WI38 (cell line): Measurements from ENCODE around the gene DDX23.

Experiments
- H3K4me3 ChIP-seq: 2 replicates; pipeline ENCODE4 v1.5.1; 2011; ENCODE audit warnings: low read depth, mild to moderate bottlenecking, control low read depth, low read length
- TF ChIP-seq, protein P1 (sequence below): IDR thresholded peaks from 2 replicates; pipeline ENCODE4 v1.5.1; 2012; ENCODE audit warnings: low read depth, mild to moderate bottlenecking, control low read depth, low read length

The DDX23 gene

GRCh38 chr12:48783432-48783831, 68.5 kb downstream of the DDX23 start:
- TF ChIP-seq, protein P1, sequence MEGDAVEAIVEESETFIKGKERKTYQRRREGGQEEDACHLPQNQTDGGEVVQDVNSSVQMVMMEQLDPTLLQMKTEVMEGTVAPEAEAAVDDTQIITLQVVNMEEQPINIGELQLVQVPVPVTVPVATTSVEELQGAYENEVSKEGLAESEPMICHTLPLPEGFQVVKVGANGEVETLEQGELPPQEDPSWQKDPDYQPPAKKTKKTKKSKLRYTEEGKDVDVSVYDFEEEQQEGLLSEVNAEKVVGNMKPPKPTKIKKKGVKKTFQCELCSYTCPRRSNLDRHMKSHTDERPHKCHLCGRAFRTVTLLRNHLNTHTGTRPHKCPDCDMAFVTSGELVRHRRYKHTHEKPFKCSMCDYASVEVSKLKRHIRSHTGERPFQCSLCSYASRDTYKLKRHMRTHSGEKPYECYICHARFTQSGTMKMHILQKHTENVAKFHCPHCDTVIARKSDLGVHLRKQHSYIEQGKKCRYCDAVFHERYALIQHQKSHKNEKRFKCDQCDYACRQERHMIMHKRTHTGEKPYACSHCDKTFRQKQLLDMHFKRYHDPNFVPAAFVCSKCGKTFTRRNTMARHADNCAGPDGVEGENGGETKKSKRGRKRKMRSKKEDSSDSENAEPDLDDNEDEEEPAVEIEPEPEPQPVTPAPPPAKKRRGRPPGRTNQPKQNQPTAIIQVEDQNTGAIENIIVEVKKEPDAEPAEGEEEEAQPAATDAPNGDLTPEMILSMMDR = no peak
- no peak overlapping the region for H3K4me3 ChIP-seq

DNA sequence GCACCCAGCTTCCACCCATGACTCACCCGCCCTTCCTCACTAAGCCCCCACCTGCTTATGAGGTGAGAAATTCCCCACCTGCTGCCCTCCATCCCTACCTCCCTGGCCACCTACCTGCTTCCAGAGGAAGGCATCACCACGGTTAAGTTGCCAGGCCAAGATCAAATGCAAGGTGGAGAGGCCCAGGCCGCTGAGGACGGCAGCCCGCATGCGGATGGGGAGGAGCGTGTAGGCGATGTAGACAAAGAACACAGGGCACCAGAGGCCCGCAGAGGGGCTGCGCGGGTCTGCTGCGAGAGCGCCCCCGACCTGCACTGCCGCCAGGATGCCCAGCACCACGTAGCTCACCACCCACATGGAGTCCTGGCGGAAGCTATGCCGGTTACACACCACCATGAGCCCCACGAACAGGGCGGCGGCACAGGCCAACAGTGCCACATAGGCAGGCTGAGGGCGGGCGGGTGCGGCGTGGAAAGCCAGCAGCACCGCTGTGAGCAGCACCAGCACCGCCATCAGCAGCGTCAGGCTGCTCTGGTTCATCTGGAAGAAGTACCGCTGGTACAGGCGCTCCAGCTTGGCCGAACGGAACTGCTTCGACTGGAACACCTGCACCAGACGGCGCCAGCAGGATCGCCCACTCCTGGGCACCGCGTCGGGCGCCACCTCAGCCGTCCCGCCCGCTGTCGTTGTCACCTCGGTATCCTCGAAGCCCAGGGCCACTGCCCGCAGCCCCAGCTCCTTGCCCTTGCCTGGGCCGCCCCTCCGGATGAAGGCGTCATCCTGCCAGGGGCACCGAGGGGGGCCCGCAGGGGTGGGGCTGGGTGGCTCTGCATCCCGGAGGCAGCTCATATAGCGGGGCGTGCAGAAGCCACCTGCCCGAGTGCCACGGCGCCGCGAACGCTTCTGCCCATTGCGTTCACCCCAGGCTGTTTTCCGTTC, 69.2 kb downstream of the DDX23 start:
- no peak overlapping the region for H3K4me3 ChIP-seq
- TF ChIP-seq, protein P1 = no peak

GRCh38 chr12:48781750-48782456, 70.1 kb downstream of the DDX23 start:
- TF ChIP-seq, protein P1 = no peak
- no peak overlapping the region for H3K4me3 ChIP-seq

- no peak overlapping the region for H3K4me3 ChIP-seq
- TF ChIP-seq, protein P1 = no peak
Measured at GRCh38 chr12:48780381-48781025, 71.5 kb downstream of the DDX23 start.

- H3K4me3 ChIP-seq = no peak overlapping the region
- TF ChIP-seq, protein P1 = no peak
Measured at GRCh38 chr12:48779869-48780268, 72.1 kb downstream of the DDX23 start.
